ENCODE measurements around the gene SLC36A4.
A peak's percentile ranks its signal among the peaks of the same experiment; 100 is the strongest.

Gene SLC36A4

DNA sequence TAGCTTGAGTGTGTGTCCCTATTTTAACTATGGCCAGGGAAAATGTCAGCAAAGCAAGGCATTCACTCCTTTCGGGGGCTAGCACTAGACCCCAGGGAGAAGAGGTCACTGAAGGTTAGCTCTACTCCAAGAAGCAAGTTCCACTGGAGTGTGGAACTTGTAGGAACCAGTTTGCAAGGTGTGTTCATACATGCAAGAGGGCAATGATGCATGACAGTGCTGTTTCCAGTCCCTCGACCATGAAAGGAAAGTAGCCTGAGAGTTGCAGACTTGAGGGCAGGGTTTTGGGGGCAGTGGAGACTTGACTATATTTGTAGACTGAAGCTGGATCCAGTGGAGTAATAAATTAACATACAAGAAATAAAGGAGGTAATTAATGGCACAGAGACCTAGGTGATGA, 21.6 kb upstream of the SLC36A4 start:
- no peak overlapping the region for H3K4me2 ChIP-seq (ENCODE audit: low read length)
- H3K4me1 ChIP-seq (ENCODE audit: control insufficient read depth, insufficient read depth, low read length): no peaks in the 10 kb centered on the region
- no peak overlapping the region for H3K9ac ChIP-seq (ENCODE audit: low read depth, low read length)
- H3K36me3 ChIP-seq (ENCODE audit: insufficient read depth, low read length): no peaks in the 10 kb centered on the region
- H3K4me3 ChIP-seq (ENCODE audit: low read length): no peak overlapping the region
- H3K27me3 ChIP-seq (ENCODE audit: control insufficient read depth, insufficient read depth, low read length): peaks cover 15% of the 10 kb centered on the region
- H3K9me3 ChIP-seq (replicated peaks; ENCODE audit: low read length): no peaks in the 10 kb centered on the region

DNA sequence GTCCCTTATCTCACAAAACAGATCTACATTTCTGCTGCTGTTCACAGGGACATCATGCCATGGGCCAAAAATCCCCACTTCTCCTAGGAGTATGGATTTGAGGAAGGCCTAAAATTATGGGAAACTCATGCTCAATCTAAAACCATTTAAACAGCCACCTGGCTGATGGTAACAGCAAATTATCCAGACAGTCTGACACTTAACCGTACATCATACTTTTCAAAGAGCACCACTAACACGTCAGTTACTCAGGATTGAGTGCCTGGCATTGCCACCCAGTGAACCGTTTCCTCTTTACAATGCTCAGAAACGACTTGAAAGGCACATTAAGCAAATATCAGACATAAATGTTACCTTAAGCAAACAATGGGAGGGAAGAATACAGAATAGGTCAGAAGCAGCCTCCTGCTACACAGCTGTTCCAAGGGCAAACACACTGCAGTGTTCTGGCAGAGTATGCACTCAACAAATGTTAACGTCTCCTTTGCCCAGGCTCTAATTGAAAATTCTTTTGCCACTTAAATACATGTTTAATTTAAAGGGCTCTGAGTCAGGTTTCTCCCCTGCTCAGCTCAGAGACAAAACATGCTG, 18.8 kb upstream of the SLC36A4 start:
- Histone ChIP-seq H3K36me3 (ENCODE audit: insufficient read depth, low read length) (no peaks in the 10 kb centered on the region), H3K4me2 (ENCODE audit: low read length) (no peak overlapping the region), H3K9me3 (replicated peaks; ENCODE audit: low read length) (no peaks in the 10 kb centered on the region), H3K27me3 (ENCODE audit: control insufficient read depth, insufficient read depth, low read length) (peaks cover 7% of the 10 kb centered on the region), H3K9ac (ENCODE audit: low read depth, low read length) (no peak overlapping the region), H3K4me3 (ENCODE audit: low read length) (no peak overlapping the region), H3K4me1 (ENCODE audit: control insufficient read depth, insufficient read depth, low read length) (no peaks in the 10 kb centered on the region)

DNA sequence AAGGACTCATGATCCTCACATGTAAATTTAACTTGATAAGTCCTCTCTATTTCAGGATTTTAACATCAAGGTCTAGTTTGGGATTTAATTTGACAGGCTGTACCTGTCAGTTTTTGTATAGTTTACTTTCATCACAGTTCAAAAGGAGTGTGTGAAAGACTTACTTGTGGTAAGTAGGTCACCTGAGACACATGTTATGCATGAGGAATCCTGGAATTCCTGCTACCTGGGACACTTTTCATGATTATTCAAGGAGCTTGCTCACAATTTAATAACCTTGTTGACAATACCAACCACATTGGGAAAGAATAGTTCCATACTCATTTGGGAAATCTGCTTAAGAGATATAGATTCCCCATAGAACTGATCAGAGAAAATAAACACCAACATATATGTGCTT, 15.8 kb upstream of the SLC36A4 start:
- Histone ChIP-seq H3K27me3 (ENCODE audit: control insufficient read depth, insufficient read depth, low read length) (no peaks in the 10 kb centered on the region), H3K4me1 (ENCODE audit: control insufficient read depth, insufficient read depth, low read length) (no peaks in the 10 kb centered on the region), H3K9ac (ENCODE audit: low read depth, low read length) (no peak overlapping the region), H3K4me3 (ENCODE audit: low read length) (no peak overlapping the region), H3K4me2 (ENCODE audit: low read length) (no peak overlapping the region), H3K36me3 (ENCODE audit: insufficient read depth, low read length) (no peaks in the 10 kb centered on the region), H3K9me3 (replicated peaks; ENCODE audit: low read length) (no peaks in the 10 kb centered on the region)

DNA sequence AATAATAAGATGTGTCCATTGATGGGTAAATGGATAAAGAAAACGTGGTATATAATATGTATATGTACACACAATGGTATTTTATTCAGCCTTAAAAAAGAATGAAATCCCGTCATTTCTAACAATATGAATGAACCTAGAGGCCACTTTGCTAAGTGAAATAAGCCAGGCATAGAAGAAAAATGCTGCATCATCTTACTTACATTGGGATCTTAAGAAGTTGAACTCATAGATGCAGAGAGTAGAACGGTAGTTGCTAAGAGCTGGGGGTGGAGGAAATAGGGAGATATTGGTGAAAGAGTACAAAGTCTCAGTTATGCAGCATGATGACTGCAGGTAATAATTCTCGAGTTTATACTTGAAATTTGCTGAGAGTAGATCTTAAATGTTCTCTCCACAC, 14.3 kb upstream of the SLC36A4 start:
- Histone ChIP-seq H3K36me3 (ENCODE audit: insufficient read depth, low read length) (no peaks in the 10 kb centered on the region), H3K4me1 (ENCODE audit: control insufficient read depth, insufficient read depth, low read length) (no peaks in the 10 kb centered on the region), H3K4me2 (ENCODE audit: low read length) (no peak overlapping the region), H3K9ac (ENCODE audit: low read depth, low read length) (no peak overlapping the region), H3K9me3 (replicated peaks; ENCODE audit: low read length) (no peaks in the 10 kb centered on the region), H3K4me3 (ENCODE audit: low read length) (no peak overlapping the region), H3K27me3 (ENCODE audit: control insufficient read depth, insufficient read depth, low read length) (no peaks in the 10 kb centered on the region)

DNA sequence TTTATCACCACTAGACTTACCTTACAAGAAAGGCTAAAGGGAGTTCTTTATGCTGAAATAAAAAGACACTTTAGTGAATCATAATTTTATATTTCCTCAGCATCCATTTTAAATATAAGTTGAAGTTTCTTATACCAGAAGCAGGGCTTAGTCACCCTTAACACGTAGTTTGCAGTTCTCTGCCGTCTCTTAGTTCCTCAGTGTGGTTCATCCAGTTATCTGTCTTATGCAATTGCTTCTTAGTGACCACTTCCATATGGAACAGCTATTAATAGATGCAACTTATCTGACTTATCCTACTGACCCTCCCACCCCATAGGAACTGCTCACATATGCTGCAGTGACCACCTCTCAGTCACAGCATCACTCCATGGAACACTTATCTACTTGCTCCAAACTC, 11.7 kb upstream of the SLC36A4 start:
- no peaks in the 10 kb centered on the region for H3K36me3 ChIP-seq (ENCODE audit: insufficient read depth, low read length)
- H3K4me2 ChIP-seq (ENCODE audit: low read length): no peak overlapping the region
- no peaks in the 10 kb centered on the region for H3K4me1 ChIP-seq (ENCODE audit: control insufficient read depth, insufficient read depth, low read length)
- no peaks in the 10 kb centered on the region for H3K27me3 ChIP-seq (ENCODE audit: control insufficient read depth, insufficient read depth, low read length)
- H3K9me3 ChIP-seq (replicated peaks; ENCODE audit: low read length): no peaks in the 10 kb centered on the region
- no peak overlapping the region for H3K9ac ChIP-seq (ENCODE audit: low read depth, low read length)
- no peak overlapping the region for H3K4me3 ChIP-seq (ENCODE audit: low read length)

DNA sequence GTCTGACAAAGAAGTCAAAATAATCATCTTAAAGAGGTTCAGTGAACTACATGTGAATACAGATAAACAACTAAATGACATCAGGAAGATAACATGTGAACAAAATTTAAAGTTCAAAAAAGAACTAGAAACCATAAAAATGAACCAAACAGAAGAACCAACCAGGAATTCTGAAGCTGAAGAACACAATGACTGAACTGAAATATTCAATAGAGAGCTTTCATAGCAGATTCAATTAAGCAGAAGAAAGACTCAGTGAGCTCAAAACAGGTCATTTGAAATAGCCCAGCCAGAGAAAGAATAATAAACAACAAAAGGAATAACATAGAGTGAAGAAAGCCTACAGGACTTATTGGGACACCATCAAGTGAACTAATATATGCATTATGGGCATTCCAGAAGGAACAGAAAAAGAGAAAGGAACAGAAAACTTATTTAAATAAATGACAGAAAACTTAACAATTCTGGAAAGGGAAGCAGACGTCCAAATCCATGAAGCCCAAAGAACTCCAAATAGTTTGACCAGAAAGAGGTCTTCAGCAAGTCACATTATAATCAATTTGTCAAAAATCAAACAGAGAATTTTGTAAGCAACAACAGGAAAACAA, 11.0 kb upstream of the SLC36A4 start:
- Histone ChIP-seq H3K9ac (ENCODE audit: low read depth, low read length) (no peak overlapping the region), H3K4me2 (ENCODE audit: low read length) (no peak overlapping the region), H3K4me1 (ENCODE audit: control insufficient read depth, insufficient read depth, low read length) (no peaks in the 10 kb centered on the region), H3K36me3 (ENCODE audit: insufficient read depth, low read length) (no peaks in the 10 kb centered on the region), H3K27me3 (ENCODE audit: control insufficient read depth, insufficient read depth, low read length) (peaks cover 4% of the 10 kb centered on the region), H3K4me3 (ENCODE audit: low read length) (no peak overlapping the region), H3K9me3 (replicated peaks; ENCODE audit: low read length) (no peaks in the 10 kb centered on the region)

DNA sequence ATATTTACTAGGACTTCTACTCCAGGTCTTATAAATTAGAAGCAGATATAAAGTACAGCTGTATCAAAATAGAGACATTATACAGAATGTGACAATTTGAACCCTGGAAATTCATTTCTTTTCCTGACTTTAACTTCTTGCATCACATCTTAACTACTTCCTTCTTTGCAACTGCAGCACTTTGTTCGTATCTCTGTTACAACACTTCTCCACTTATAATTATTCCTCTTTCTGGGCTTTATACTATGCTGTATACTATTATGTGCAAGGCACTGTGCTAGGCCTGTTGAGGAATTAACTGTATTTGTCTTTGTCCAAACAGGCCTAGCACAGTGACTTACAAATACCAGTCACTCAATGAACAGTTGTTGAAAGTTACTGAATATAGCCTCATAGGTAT, 1.8 kb upstream of the SLC36A4 start:
- no peak overlapping the region for H3K4me3 ChIP-seq (ENCODE audit: low read length)
- H3K4me1 ChIP-seq (ENCODE audit: control insufficient read depth, insufficient read depth, low read length): peaks cover 4% of the 10 kb centered on the region
- H3K9me3 ChIP-seq (replicated peaks; ENCODE audit: low read length): no peaks in the 10 kb centered on the region
- no peak overlapping the region for H3K4me2 ChIP-seq (ENCODE audit: low read length)
- no peak overlapping the region for H3K9ac ChIP-seq (ENCODE audit: low read depth, low read length)
- H3K27me3 ChIP-seq (ENCODE audit: control insufficient read depth, insufficient read depth, low read length): peaks cover 7% of the 10 kb centered on the region
- no peaks in the 10 kb centered on the region for H3K36me3 ChIP-seq (ENCODE audit: insufficient read depth, low read length)

DNA sequence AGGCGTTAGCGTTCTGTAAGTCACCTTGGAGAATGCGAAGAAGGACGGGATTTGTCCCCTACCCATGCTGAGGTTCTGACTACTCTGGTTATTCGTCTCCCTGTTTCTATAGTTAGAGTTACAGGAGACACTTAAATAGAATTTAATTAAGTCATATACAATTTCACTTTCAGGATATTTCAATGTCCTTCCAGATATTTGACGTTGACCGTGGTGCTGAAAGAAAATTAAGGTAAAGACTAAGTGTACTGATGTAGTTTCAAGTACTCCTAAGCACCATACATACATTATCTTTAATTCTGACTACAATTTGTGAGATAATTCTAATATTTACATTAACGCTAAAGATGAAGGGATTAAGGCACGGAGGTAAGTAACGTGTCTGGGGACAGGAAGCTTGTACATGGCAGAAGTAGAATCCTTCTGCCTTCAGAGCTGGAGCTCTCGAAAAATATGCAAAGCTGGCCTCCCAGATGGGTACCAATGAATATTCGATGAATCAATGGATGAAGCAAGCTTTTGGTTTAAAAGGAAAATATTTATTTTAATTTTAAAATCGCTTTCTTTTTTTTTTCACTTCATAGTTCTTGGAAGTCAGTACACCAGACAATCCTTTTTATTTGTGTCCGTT, 539 bp upstream of the SLC36A4 start:
- H3K27me3 ChIP-seq (ENCODE audit: control insufficient read depth, insufficient read depth, low read length): peaks cover 3% of the 10 kb centered on the region
- peak overlapping the region; percentile 97 for H3K4me2 ChIP-seq (ENCODE audit: low read length)
- no peaks in the 10 kb centered on the region for H3K9me3 ChIP-seq (replicated peaks; ENCODE audit: low read length)
- H3K4me3 ChIP-seq (ENCODE audit: low read length): peak overlapping the region; percentile 79
- H3K4me1 ChIP-seq (ENCODE audit: control insufficient read depth, insufficient read depth, low read length): peaks cover 4% of the 10 kb centered on the region
- no peaks in the 10 kb centered on the region for H3K36me3 ChIP-seq (ENCODE audit: insufficient read depth, low read length)
- peak overlapping the region; percentile 98 for H3K9ac ChIP-seq (ENCODE audit: low read depth, low read length)

DNA sequence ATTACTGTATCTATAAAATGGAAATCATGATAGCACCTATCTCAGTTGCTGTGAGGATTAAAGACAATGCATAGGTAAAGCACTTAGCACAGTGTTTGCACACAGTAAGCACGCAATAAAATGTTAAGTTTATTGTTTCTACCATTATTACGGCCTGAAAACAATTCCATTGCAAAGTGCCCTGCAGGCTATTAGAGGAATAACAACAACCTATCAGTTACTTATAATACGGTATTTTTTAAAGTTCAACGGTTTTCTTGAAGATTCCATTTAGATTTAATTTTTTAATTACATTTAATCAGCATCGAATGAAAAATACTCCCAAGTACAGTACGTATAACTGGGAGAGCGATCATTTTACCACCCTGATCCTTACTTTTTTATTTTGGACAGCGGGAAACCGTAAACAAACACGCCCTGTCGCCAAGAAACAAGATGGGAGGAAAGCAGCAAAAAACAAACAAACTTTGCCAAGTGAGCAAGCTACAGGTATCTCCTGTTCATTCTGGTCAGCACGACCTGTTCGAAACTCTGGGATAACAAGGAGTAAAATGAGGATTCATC, 893 bp downstream of the SLC36A4 start:
- H3K4me1 ChIP-seq (ENCODE audit: control insufficient read depth, insufficient read depth, low read length): peaks cover 4% of the 10 kb centered on the region
- H3K4me2 ChIP-seq (ENCODE audit: low read length): peak overlapping the region; percentile 97
- H3K9ac ChIP-seq (ENCODE audit: low read depth, low read length): peak overlapping the region; percentile 98

DNA sequence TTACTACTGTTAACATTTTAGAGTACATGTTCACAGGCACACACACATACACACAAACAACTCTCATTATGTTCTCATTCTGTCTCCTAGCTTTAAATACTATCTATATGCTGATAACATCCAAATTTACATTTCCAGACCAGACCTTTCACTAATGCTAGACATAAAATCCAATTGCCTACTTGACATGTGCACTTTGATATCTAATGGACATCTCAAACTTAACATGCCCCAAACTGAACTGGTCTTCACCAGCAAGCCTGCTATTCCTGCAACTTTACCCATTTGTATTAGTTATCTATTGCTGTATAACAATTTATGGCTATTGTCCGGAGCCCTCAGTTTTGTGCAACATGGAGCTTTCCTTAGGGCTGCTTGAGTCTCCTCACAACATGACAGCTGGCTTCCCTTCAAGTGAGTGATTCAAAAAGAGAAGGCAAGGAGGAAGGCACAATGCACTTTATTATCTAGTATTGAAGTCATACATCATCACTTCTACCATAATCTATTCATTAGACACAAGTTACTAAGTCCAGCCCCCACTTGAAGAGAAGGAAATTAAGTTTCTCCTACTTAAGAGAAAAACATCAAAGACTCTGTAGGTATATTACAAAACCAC, 3.0 kb downstream of the SLC36A4 start:
- Histone ChIP-seq H3K27me3 (ENCODE audit: control insufficient read depth, insufficient read depth, low read length) (no peaks in the 10 kb centered on the region), H3K4me3 (ENCODE audit: low read length) (no peak overlapping the region), H3K36me3 (ENCODE audit: insufficient read depth, low read length) (no peaks in the 10 kb centered on the region), H3K9ac (ENCODE audit: low read depth, low read length) (no peak overlapping the region), H3K4me1 (ENCODE audit: control insufficient read depth, insufficient read depth, low read length) (peaks cover 4% of the 10 kb centered on the region), H3K9me3 (replicated peaks; ENCODE audit: low read length) (no peaks in the 10 kb centered on the region), H3K4me2 (ENCODE audit: low read length) (no peak overlapping the region)

More for the DNA sequence above, 893 bp downstream of the SLC36A4 start:
- Histone ChIP-seq H3K27me3 (ENCODE audit: control insufficient read depth, insufficient read depth, low read length) (peaks cover 3% of the 10 kb centered on the region), H3K4me3 (ENCODE audit: low read length) (peak overlapping the region; percentile 79), H3K36me3 (ENCODE audit: insufficient read depth, low read length) (no peaks in the 10 kb centered on the region), H3K9me3 (replicated peaks; ENCODE audit: low read length) (no peaks in the 10 kb centered on the region)

DNA sequence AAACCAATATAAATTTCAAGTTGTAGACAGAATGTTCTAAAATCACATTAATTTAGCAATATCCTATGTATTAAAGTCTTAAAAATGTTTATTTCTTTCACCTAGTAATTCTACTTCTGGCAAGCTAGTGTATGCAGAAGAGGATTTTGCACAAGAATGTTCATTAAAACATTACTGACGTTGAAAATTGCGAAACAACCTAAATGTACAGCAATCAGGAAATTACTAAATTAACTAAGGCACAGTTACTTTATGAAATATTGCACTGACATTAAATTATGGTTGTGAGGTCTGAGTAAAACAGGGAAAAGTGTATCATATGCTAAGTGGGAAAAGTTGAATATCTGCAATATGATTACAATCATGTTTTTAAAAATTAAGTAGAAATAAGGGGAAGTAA, 4.1 kb downstream of the SLC36A4 start:
- Histone ChIP-seq H3K4me3 (ENCODE audit: low read length) (no peak overlapping the region), H3K9me3 (replicated peaks; ENCODE audit: low read length) (no peaks in the 10 kb centered on the region), H3K4me2 (ENCODE audit: low read length) (no peak overlapping the region)

More for the DNA sequence above, 4.1 kb downstream of the SLC36A4 start:
- Histone ChIP-seq H3K9ac (ENCODE audit: low read depth, low read length) (no peak overlapping the region), H3K4me1 (ENCODE audit: control insufficient read depth, insufficient read depth, low read length) (peaks cover 4% of the 10 kb centered on the region), H3K36me3 (ENCODE audit: insufficient read depth, low read length) (no peaks in the 10 kb centered on the region), H3K27me3 (ENCODE audit: control insufficient read depth, insufficient read depth, low read length) (no peaks in the 10 kb centered on the region)
